GM12892 (cell line): ENCODE measurements around the gene POU2F2.

Experiments used
- POLR2A ChIP-seq: IDR thresholded peaks from 2 replicates; pipeline ENCODE4 v1.6.1; 2011; ENCODE audit warnings: low read depth, low read length, control low read depth
- POLR2AphosphoS5 ChIP-seq: IDR thresholded peaks from 2 replicates; pipeline ENCODE4 v1.6.1; 2011; ENCODE audit warnings: low read depth, low read length, control low read depth
- TAF1 ChIP-seq: IDR thresholded peaks from 2 replicates; pipeline ENCODE4 v1.6.1; 2011; ENCODE audit warnings: low read depth, mild to moderate bottlenecking, control low read depth, low read length, borderline replicate concordance

- TF ChIP-seq TAF1: no peak
- no peak for TF ChIP-seq POLR2A
- no peak for TF ChIP-seq POLR2AphosphoS5
Measured at GRCh38 chr19:42116308-42117075, 15.8 kb downstream of the POU2F2 start.
